ENCODE data around the gene CMKLR1.

CMKLR1 gene

GRCh38 chr12:108315486-108316105, 23.5 kb downstream of the CMKLR1 start:
- no peak for DNase-seq

GRCh38 chr12:108313606-108314351, 25.3 kb downstream of the CMKLR1 start:
- DNase-seq: peak; percentile 56 to 62

GRCh38 chr12:108313241-108313605, 25.9 kb downstream of the CMKLR1 start:
- DNase-seq: no peak

- no peak for DNase-seq
These were observed 26.4 kb downstream of the CMKLR1 start for GRCh38 chr12:108312693-108313189.

- no peak for DNase-seq
These were observed 26.9 kb downstream of the CMKLR1 start for GRCh38 chr12:108312073-108312659.

- DNase-seq: no peak
These were observed 27.5 kb downstream of the CMKLR1 start for GRCh38 chr12:108311605-108312004.

GRCh38 chr12:108310489-108310888, 28.6 kb downstream of the CMKLR1 start:
- no peak for DNase-seq

- DNase-seq: no peak
These were observed 29.3 kb downstream of the CMKLR1 start for GRCh38 chr12:108309674-108310312.

GRCh38 chr12:108308395-108309085, 30.6 kb downstream of the CMKLR1 start:
- no peak for DNase-seq

- peak in 1 of 2 donors; percentile 13 for DNase-seq
These were observed 32.1 kb downstream of the CMKLR1 start for GRCh38 chr12:108307006-108307405.

- no peak for DNase-seq
These were observed 32.6 kb downstream of the CMKLR1 start for GRCh38 chr12:108306506-108306905.

GRCh38 chr12:108305991-108306501, 33.1 kb downstream of the CMKLR1 start:
- peak in 1 of 2 donors; percentile 8 for DNase-seq

GRCh38 chr12:108305520-108305919, 33.6 kb downstream of the CMKLR1 start:
- DNase-seq: no peak

GRCh38 chr12:108304633-108305032, 34.5 kb downstream of the CMKLR1 start:
- DNase-seq: no peak

- DNase-seq: no peak
These were observed 35.4 kb downstream of the CMKLR1 start for GRCh38 chr12:108303703-108304102.

GRCh38 chr12:108302403-108303311, 36.5 kb downstream of the CMKLR1 start:
- no peak for DNase-seq

- peak in 1 of 2 donors; percentile 29 for DNase-seq
These were observed 37.1 kb downstream of the CMKLR1 start for GRCh38 chr12:108302016-108302402.

GRCh38 chr12:108301346-108301745, 37.8 kb downstream of the CMKLR1 start:
- no peak for DNase-seq

- no peak for DNase-seq
These were observed 39.0 kb downstream of the CMKLR1 start for GRCh38 chr12:108299980-108300696.

GRCh38 chr12:108299516-108299915, 39.6 kb downstream of the CMKLR1 start:
- no peak for DNase-seq

- DNase-seq: no peak
These were observed 40.3 kb downstream of the CMKLR1 start for GRCh38 chr12:108298761-108299275.
